Dedifferentiated amniotic fluid mesenchymal stem cell (primary cell): ENCODE results near the gene SPRR2F.
"Not testable (repeated sequence)": the region's sequence is repeated elsewhere in the genome, so short reads cannot be mapped to it uniquely, and the experiment has no call there.

Source experiments
- DNase-seq: peaks from one replicate; pipeline ENCODE4 v3.0.0-alpha.2; 2016; ENCODE audit errors: extremely low spot score

The SPRR2F gene, protein sequence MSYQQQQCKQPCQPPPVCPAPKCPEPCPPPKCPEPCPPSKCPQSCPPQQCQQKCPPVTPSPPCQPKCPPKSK

DNA sequence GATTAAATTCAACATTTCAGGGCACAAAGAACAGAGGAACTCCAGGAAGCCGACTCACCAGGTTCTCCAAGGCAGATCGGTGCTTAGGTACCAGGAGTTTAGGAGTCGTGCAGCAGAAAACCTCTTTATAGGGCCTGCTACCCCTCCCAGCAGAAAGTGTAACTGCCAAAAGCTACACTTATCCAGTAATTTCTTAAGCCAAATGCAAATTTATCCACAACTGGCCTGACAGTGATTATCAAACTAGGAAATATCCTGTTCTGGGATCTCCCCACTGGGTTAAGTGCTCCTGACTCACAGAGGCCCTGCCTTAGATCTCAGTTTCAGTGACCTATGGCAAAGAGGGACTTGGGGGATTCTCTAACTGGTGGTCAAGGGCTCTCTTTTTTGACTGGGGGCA lies at the start of gene SPRR2F:
SPRR2F (minus strand) TSS at position 101 of the 400 bp plus-strand sequence. CDS start 783 bp downstream, outside the sequence.
- no peak for DNase-seq

DNA sequence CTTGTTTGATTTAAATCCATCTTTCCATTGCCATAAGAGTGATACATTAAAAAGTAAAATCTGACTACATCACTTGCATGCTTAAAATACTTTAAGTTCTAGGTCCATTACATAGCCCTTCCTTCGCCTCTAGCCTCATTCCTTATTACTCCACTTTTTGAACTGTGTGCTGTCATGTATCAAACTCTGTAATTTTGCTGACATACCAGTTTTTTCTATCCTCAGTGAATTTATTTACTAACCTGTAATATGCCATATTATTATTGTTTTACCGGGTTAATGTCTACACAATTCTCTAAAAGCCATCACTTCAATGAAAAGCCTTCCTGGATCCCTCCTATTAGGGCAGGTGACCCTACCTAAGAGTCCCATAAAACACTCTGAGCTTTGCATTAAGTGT lies 42.2 kb upstream of the SPRR2F start:
- no peak for DNase-seq

DNA sequence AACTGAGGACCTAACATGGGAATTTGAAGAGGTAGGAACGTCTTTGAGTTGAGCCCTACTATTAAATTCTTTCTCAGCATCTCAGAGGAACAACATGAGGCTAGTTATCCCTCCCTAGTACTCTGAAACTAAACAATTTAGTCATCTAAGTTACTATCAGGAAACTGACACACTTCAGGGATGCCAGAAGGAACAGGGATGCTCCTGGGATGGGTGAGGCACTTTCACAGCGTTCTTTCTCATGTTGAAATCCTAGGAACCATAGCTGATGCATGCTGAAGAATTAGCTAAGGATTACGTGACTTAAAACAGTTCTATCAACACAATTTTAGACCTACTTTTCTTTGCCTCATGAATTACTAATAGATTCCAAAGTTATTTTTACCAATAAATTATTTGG lies 39.2 kb upstream of the SPRR2F start:
- DNase-seq: no peak

DNA sequence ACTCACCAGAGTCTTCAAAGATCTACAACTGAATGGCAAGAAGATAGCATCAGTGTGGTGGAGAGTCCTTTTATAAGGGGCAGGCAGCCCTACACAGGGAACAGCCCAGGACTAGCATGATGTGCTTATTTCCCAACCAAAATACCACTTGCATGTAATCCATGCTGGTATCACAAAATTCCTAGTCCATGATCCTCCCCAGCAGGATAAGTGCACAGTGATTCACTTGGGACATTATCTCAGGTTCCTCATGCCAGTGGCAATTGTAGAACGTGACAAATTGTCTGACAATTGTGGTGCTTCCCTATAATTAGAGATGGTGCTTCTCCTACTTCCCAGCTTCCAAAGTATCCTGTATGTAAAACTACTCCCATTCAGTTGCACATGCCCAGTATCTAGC lies 37.5 kb upstream of the SPRR2F start, which contains the start of gene SPRR2G:
SPRR2G (minus strand) TSS at position 45 of the 400 bp plus-strand sequence. CDS start 780 bp downstream, outside the sequence.
- DNase-seq: no peak

DNA sequence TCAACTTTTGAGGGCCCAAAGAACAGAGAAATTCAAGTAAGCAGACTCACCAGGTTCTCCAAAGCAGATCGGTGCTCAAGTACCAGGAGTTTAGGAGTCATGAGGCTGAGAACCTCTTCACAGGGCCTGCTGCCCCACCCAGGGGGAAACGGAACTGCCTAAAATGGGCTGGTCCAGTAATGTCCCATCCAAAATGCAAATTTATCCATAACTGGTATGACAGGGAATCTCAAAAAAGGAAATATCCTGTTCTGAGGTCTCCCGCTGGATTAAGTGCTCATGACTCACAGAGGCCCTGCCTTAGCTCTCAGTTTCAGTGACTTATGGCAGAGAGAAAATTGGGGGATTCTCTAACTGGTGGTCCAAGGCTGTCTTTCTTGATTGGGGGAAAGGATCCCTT lies 28.1 kb upstream of the SPRR2F start:
- no peak for DNase-seq

DNA sequence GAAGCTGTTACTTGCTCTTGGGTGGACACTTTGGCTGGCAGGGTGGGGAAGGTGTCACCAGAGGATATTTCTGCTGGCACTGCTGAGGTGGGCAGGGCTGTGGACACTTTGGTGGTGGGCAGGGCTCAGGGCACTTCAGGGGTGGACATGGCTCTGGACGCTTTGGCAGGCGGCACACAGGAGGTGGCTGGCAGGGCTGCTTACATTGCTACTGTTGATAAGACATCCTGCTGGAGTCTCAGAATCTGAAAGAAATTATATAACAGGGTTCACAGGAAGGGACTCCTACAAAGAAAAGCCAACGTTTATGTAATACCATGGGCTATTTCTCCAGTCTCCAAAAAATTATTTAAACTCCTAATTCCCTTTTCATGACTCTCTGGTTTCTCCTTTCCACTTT lies 27.2 kb upstream of the SPRR2F start:
- no peak for DNase-seq

DNA sequence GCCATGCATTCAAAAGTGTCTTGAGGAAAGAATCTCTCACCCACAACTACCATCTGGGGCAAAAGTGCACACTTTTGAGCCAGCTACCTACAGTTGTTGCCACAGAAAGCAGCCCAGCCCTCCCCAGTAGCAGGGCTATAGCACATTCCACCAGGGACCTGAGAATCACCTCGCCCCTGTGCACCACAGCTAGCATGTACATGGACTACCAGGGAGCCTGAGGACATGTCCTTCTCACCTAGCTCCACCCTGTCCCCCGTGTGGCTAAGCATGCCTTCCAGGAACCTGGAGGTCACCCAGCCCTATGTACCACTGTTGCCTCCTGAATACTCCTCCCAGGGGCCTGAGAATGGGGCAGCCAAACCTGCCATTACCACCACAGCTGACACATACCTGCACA lies 20.4 kb upstream of the SPRR2F start:
- DNase-seq: no peak

DNA sequence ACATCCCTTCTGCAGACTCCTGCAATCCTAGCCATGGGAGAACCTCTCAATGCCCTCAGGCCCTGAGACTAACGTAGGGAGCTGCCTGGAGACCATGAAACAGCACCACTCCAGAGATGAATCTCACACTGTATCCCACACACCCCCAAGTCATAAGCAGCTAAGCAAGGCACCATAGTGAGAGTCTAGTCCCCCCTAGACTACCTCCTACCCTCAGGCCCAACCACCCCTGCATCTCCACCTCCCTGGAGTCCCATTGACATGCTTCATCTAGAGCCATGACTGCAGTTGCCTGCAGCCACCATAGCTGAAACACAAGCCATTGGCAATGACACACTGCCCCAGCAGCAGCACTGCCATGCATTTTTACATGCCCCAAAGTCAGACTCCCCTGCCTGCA lies 20.0 kb upstream of the SPRR2F start:
- no peak for DNase-seq

DNA sequence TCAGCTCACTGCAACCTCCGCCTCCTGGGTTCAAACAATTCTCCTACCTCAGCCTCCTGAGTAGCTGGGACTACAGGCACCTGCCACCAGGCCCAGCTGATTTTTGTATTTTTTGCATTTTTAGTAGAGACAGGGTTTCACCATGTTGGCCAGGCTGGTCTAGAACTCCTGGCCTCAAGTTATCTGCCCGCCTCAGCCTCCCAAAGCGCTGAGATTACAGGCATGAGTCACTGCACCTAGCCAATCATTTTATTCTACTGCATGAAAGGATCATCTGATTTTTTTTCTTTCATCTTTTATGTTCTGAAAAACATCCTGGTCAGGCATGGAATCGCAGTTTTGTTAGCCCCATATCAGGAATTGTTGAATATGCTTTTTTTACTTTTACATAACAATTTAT lies 15.4 kb upstream of the SPRR2F start:
- not testable (repeated sequence) for DNase-seq

DNA sequence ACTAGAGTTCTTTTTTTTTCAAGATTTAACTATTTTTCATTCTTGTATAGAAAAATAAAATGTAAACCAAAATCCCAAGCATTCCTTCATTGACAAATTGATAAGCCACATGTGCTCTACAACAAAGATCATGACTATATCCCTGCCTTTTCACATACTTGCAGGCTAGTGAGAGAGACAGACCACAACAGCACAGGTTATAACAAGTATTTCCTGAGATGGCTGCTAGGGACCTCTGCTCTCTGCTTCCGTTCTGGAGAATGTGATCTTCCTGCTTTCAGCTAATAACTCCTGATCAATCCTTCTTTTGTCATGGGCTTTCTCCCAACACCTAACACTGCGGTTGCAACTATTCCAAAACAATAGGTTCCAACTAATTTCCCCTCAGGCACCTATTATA lies 14.0 kb upstream of the SPRR2F start:
- no peak for DNase-seq

DNA sequence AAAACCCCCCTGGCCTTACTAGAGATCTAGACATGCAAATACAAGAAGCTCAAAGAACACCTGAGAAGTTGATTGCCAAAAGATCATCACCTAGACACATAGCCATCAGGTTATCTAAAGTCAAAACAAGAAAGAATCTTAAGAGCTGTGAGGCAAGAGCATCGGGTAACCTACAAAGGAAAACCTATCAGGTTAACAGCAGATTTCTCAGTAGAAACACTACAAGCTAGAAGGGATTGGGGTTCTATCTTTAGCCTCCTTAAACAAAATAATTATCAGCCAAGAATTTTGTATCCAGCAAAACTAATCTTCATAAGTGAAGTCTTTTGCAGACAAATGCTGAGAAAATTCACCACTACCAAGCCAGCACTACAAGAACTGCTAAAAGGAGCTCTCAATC lies 12.2 kb upstream of the SPRR2F start:
- DNase-seq: no peak

DNA sequence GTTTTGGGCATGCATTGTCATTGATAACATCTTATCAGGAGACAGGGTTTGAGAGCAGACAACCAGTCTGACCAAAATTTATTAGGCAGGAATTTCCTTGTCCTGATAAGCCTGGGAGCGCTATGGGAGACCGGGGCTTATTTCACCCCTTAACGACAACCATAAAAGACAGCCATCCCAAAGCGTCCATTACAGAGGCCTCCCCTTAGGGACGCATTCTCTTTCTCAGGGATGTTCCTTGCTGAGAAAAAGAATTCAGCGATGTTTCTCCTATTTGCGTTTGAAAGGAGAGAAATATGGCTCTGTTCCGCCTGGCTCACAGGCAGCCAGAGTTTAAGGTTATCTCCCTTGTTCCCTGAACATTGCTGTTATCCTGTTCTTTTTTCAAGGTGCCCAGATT lies 10.5 kb upstream of the SPRR2F start:
- not testable (repeated sequence) for DNase-seq

DNA sequence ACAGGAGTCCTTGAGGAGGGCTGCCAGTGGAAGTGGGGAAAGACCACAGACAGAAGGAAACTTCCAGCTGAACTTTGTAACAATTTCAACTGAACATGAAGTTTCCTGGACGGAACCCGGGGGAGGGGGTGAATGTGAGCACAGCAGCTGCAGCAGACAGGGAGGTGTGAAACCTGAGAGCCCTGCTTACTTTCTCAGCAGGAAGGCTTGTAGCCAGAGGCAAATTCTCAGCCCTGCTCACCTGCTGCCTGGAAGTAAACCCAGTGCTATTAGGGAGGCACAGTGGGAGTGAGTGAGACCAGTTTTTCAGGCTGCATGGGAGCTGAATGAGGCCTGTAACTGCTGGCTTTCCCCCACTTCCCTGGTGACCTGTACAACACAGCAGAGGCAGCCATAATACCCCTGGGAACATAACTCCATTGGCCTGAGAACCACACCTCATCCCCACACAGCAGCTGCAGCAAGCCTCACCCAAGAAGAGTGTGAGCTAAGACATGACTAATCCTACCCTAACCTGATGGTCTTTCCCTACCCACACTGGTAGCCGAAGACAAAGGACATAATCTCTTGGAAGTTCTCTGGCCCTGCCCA lies 9.6 kb upstream of the SPRR2F start:
- DNase-seq: no peak

DNA sequence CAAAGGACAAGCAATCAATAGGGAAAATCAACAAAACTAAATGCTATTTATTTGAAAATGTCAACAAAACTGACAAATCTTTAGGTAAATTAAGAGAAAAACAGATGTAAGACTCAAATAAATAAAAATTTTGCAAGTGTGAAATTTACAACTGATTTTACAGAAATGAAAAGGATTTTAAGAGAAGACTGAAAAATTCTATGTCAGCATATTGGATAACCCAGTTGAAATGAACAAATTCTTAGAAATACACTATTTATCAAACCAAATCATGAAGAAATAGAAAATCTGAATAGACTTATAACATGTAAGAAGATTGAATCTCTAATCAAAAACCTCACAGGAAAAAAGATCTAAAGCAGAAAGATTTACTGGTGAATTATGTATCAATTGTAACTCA lies 7.6 kb upstream of the SPRR2F start:
- no peak for DNase-seq

DNA sequence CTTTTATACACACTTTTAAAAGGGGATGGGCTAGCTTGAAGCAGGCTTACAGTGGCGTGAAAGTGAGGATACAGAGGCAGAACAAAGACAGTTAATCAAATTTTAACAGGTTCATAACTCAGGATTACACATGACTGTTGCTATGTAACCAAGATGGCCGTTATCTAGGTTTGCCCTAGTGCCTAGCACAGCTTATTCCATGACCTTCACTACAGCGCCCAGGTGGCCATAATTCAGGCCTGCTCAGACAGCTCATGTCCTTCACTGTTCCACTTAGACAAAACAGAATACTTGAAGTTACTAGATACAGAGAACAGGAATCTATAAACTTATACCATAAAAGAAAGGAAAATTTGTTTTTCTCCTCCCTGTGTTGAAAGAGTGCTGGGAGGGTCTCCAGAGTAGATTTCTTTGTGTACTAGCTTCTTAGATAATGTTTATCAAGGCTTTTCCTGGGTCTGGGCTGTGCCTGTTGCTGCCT lies 6.2 kb upstream of the SPRR2F start:
- DNase-seq: no peak

DNA sequence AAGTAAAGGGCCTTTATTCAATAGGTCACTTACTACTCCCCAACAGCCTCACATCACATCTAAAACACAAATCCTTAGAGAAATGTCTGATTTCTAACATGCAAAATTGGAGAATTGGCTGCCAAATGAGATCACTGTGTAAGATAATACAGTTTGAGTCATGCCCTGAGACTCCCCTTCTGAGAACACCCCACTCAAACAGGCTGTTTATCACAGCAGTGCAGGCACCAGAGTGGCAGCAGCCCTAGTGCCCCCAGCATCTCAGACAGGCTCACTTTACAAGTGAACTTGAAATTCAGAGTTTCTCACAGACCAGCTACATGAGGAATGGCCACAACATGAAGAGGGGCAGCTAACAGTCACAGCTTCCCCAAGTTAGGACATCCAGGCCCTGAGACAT lies 1.9 kb upstream of the SPRR2F start:
- DNase-seq: not testable (repeated sequence)

DNA sequence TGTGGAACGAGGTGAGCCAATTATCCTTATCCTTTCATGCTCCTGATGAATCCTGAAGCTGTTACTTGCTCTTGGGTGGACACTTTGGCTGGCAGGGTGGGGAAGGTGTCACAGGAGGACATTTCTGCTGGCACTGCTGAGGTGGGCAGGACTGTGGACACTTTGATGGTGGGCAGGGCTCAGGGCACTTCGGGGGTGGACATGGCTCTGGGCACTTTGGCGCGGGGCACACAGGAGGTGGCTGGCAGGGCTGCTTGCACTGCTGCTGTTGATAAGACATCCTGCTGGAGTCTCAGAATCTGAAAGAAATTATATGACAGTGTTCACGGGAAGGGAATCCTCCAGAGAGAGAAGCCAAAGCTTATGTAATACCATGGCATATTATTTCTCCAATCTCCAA lies 862 bp downstream of the SPRR2F start:
- DNase-seq: not testable (repeated sequence)

DNA sequence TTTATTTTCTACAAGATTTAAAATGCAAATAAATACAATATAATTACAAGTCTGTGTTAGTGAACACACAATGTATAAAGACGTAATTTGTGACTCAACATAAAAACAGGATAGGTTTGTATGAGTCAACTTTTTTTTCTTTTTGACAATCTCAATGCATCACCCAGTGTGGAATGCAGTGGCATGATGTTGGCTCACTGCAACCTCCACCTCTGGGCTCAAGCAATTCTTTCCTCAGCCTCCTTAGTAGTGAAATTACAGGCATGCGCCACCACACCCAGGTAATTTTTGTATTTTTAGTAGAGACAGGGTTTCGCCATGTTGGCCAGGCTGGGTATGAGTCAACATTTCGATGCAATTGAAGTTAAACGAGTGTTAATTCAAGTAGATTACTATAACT lies 13.1 kb downstream of the SPRR2F start:
- no peak for DNase-seq

DNA sequence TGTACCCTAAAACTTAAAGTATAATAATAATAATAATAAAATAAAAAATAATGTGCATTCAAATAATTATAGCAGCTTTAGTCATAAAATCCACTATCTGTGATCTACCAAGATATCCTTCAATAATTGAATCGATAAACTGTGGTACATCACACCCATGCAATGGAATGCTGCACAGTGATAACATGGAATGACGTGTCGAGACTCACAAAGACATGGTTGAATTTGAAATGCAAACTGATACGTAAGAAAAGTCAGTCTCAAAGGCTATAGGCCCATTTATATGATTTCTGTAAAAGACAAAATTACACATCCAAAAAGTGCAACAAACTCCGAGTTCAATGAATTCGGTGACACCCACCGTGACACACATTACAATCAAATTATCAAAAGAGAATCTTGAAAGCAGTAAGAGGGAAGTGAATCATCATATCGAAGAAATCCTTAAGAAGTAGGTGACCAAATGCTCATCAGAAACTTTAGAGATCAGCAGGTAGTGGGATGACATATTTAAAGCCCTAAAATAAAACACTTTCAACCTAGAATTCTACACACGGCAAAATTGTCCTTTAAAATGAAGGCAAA lies 13.8 kb downstream of the SPRR2F start:
- DNase-seq: no peak

DNA sequence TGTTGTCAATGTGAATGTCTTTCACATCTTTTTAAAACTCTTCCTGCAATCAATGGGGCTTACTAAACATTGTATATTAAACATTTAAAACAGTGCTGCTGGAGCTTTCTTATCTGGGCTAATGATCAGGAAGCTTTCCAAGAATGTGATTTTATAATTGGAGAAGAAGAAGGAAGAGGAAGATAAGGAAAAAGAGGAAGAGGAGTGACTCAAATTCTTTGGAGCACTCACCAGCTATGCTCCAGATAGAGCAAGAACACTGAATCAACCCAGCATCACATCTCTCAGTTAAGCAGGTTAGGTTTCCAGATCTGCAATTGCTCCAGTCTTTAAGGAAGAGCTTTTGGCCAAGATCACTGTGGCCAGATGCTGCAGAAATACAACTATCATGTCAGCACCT lies 17.6 kb downstream of the SPRR2F start:
- DNase-seq: no peak

DNA sequence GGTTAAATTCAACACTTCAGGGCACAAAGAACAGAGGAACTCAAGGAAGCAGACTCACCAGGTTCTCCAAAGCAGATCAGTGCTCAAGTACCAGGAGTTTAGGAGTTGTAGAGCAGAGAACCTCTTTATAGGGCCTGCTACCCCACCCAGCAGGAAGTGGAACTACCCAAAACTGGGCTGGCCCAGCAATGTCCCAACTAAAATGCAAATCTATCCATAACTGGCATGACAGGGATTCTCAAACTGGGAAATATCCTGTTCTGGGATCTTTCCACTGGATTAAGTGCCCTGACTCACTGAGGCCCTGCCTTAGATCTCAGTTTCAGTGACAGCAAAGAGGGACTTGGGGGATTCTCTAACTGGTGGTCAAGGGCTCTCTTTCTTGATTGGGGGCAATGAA lies 18.9 kb downstream of the SPRR2F start, which contains the start of gene SPRR2E:
SPRR2E (minus strand) TSS at position 101 of the 400 bp plus-strand sequence. CDS start 775 bp downstream, outside the sequence.
- DNase-seq: no peak

DNA sequence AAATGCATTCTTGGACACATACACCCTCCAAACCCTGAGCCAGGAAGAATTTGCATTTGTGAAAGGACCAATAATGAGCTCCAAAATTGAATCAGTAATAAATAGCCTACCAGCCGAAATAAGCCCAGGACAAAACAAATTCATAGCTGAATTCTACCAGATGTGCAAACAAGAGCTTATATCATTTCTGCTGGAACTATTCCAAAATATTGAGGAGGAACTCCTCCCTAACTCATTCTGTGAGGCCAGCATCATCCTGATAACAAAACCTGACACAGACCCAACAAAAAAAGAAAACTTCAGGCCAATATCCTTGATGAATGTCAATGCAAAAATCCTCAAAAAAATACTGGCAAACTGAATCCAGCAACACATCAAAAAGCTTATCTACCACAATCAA lies 25.7 kb downstream of the SPRR2F start:
- DNase-seq: no peak

DNA sequence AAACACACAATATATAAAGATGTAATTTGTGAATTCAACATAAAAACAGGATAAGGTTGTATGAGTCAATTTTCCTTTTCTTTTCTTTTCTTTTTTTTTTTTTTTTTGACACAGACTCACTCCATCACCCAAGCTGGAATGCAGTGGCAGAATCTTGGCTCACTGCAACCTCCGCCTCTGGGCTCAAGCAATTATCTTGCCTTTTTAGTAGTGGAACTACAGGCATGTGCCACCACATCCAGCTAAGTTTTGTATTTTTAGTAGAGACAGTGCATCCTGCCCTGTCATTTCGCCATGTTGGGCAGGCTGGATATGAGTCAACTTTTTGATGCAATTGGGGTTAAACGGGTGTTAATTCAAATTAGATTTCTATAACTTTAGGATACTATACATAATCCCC lies 31.6 kb downstream of the SPRR2F start:
- no peak for DNase-seq
